Heart left ventricle (tissue), 16 donors: ENCODE results near the gene KLHL22. TPM values are rescaled to one million over a fixed set of nuclear protein-coding genes. Genes with fewer than 3 reads are reported as not detected.
A peak's percentile ranks its signal among the peaks of the same experiment; 100 is the strongest.

ENCODE experiments used
- ATAC-seq, 4 donors: fragments of 200-7000 bp; cut with Tn5 transposase; one replicate each; pipeline ENCODE4 v1.9.1; 2020 to 2022; ENCODE audit warnings: moderate library complexity in 4 of 4, mild to moderate bottlenecking in 3 of 4, moderate number of reproducible peaks in 1 of 4
- DNase-seq, 5 donors: peaks; one replicate each; pipeline ENCODE4 v3.0.0-alpha.2; 2020
- H3K27ac ChIP-seq, 12 donors: fragments of 200-600 bp; sonication (generic) in 4 of 12; one replicate each; pipeline versions ENCODE4 v1.5.0 to v1.8.0; 2016 to 2022; ENCODE audit warnings: mild to moderate bottlenecking in 2 of 12
- H3K27me3 ChIP-seq, 9 donors: fragments of 200-600 bp; sonication (generic) in 2 of 9; one replicate each; pipeline versions ENCODE4 v1.5.1 to v1.8.0; 2016 to 2022; ENCODE audit warnings: mild to moderate bottlenecking in 3 of 9
- H3K36me3 ChIP-seq, 9 donors: fragments of 200-600 bp; sonication (generic) in 2 of 9; one replicate each; pipeline versions ENCODE4 v1.5.0 to v1.8.0; 2018 to 2022; ENCODE audit warnings: mild to moderate bottlenecking in 2 of 9
- H3K4me1 ChIP-seq, 12 donors: fragments of 200-600 bp; sonication (generic) in 4 of 12; one replicate each; pipeline versions ENCODE4 v1.5.0 to v1.8.0; 2016 to 2022; ENCODE audit warnings: mild to moderate bottlenecking in 3 of 12
- H3K4me3 ChIP-seq, 12 donors: fragments of 200-600 bp; sonication (generic) in 4 of 12; one replicate each; pipeline versions ENCODE4 v1.5.0 to v1.8.0; 2017 to 2022; ENCODE audit warnings: mild to moderate bottlenecking in 9 of 12, moderate library complexity in 4 of 12
- H3K9me3 ChIP-seq, 12 donors: fragments of 200-600 bp; sonication (generic) in 4 of 12; one replicate each; pipeline versions ENCODE4 v1.5.0 to v1.8.0; 2016 to 2022; ENCODE audit warnings: mild to moderate bottlenecking in 1 of 12
- POLR2A ChIP-seq, 2 donors: fragments of 450-650 bp; IDR thresholded peaks; one replicate each; pipeline ENCODE4 v1.6.1; 2017; ENCODE audit warnings: antibody characterized with exemption in 2 of 2, mild to moderate bottlenecking in 2 of 2, moderate library complexity in 2 of 2
- WGBS, 4 donors: extraction: QIAGEN DNeasy Blood & Tissue Kit in 2 of 4; methylation state at CpG; one replicate each; pipeline versions ENCODE4 v1.1.5 to v1.1.7; 2013 to 2018; 5-methylcytosine and 5-hydroxymethylcytosine counted together
- intact Hi-C, 10 donors: fragments of 100-400 bp; cut with DNase I; formaldehyde crosslinking; loops; one replicate each; pipeline versions ENCODE4 v1.11.1 to v1.14.2; 2022
- polyA plus RNA-seq, 2 donors: library from polyadenylated mRNA; stranded (reverse); fragments of 200-250 nt; gene quantifications; one replicate each; pipeline ENCODE4 v1.2.3, GENCODE V29; 2013
- total RNA-seq, 9 donors: library from RNA; depleted of rRNA in 2 of 9; stranded (reverse); fragments of >200 nt in 2 of 9; fragmentation: NEBNext Ultra II Directional in 3 of 9; extraction: Animal tissue kit (Norgen Biotek cat#: 25700) in 3 of 9; gene quantifications; one replicate each; pipeline versions ENCODE4 v1.1.0 to v1.2.4, GENCODE V29; 2016 to 2023
- TF ChIP-seq, protein P1 (sequence below), 12 donors: fragments of 200-600 bp; sonication (generic) in 4 of 12; IDR thresholded peaks; one replicate each; pipeline versions ENCODE4 v1.5.0 to v1.8.0; 2018 to 2022; ENCODE audit warnings: antibody characterized with exemption in 12 of 12, mild to moderate bottlenecking in 5 of 12
- donor health status: ischemic (EF 13 %, LVEDD 7.1; RV severe dilation, severe dysfunction).
- donor health status: healthy with polysubstance abuse.
- donor health status: DM: no; HTN: yes; CAD: no.
- donor health status: DM: no; HTN: no; CAD: no.
- donor health status: ischemic (EF 25% LVEDD 6.9; RV normal size, moderate dysfunction).
- donor health status: ischemic (EF 25% LVEDD 5.7; RV mildly dilated, moderate dysfunction).
- donor health status: healthy.
- donor health status: DM: yes; HTN: yes; CAD: no.
- donor health status: ischemic (EF 35%, LVEDD 5.7; RV mildly dilated, moderate dysfunction).
- donor health status: nonischemic (EF 11% LVEDD 7.7; RV severe dilation, severe dysfunction).
- donor health status: DM: yes; HTN: yes; CAD: no.
- donor health status: PGD.
- donor health status: ischemic (EF 29% LVEDD 5.4; RV normal size, mild dysfunction).
- donor health status: nonischemic (EF 23%, LVEDD 6.1; RV moderate dilation, normal function).

KLHL22 gene
- total and polyA plus RNA-seq, 11 donors = 10.2 to 23.6 (median 16.8) TPM

GRCh38 chr22:20456722-20457076 is 38.9 kb downstream of the KLHL22 start:
- Histone ChIP-seq H3K27me3 (no peaks in the 10 kb centered on the region), H3K27ac (no peak overlapping the region), H3K4me3 (no peak overlapping the region), H3K4me1 (peaks cover 0 to 18% (median 0%) of the 10 kb centered on the region in 12 donors), H3K9me3 (no peaks in the 10 kb centered on the region), H3K36me3 (peaks cover 0 to 47% (median 30%) of the 10 kb centered on the region in 9 donors)
- no peak for TF ChIP-seq POLR2A (IDR thresholded peaks at IDR 0.05)
- TF ChIP-seq, protein P1, sequence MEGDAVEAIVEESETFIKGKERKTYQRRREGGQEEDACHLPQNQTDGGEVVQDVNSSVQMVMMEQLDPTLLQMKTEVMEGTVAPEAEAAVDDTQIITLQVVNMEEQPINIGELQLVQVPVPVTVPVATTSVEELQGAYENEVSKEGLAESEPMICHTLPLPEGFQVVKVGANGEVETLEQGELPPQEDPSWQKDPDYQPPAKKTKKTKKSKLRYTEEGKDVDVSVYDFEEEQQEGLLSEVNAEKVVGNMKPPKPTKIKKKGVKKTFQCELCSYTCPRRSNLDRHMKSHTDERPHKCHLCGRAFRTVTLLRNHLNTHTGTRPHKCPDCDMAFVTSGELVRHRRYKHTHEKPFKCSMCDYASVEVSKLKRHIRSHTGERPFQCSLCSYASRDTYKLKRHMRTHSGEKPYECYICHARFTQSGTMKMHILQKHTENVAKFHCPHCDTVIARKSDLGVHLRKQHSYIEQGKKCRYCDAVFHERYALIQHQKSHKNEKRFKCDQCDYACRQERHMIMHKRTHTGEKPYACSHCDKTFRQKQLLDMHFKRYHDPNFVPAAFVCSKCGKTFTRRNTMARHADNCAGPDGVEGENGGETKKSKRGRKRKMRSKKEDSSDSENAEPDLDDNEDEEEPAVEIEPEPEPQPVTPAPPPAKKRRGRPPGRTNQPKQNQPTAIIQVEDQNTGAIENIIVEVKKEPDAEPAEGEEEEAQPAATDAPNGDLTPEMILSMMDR (IDR thresholded peaks at IDR 0.05) = no peak
- ATAC-seq (peak in 1 of 4 donors; percentile 10), DNase-seq (peak in 1 of 5 donors; percentile 21)
- 94 to 97% (median 97%) methylated on average over 3 of the region's 3 CpGs for WGBS, 4 donors
- intact Hi-C loops = loop anchor here (1.0 to 2.0 kb wide), 2 partner anchors 38 kb away; no protein-coding TSS in a partner anchor

DNA sequence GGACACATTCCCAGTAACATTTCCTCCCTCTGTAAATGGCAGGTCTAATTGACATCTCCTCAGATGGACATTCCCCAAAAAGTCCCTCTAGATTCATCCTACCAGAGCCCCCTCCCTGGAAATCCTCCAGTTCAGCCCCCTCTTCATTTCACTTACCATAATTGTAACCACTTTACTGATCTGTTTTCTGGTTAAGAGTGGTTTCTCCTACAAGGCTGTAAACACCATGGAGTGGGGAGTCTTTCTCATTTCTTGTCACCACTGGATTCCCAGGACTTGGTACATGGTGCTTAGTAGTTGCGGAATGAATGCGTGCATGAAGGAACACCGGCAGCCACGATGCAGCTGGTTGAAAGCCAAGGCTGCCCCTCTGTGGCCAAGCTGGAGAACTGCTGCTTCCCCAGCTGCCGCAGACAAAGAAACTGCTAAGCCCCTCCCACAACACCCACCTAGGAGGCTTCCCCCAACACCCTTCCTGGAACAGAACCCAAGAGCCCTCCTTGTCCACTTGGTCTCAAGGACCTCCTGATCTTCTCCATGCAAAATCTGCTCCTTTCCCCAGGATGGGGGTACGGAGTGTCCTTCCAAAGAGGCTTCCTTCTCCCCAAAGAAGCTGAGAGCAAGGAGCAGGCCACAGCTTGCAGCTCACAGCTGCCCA is 39.4 kb downstream of the KLHL22 start:
- no peaks in the 10 kb centered on the region for H3K27me3 ChIP-seq
- H3K4me1 ChIP-seq = peaks cover 0 to 18% (median 0%) of the 10 kb centered on the region in 12 donors
- no peak overlapping the region for H3K27ac ChIP-seq
- ATAC-seq (peak; percentile 69 to 92 (median 86)), DNase-seq (peak; percentile 76 to 88 (median 80))
- peaks cover 0 to 50% (median 32%) of the 10 kb centered on the region in 9 donors for H3K36me3 ChIP-seq
- no peak overlapping the region for H3K4me3 ChIP-seq
- TF ChIP-seq, protein P1 (IDR thresholded peaks at IDR 0.05) = peak; percentile 79 to 98 (median 91)
- no peak for TF ChIP-seq POLR2A (IDR thresholded peaks at IDR 0.05)
- no peaks in the 10 kb centered on the region for H3K9me3 ChIP-seq
- intact Hi-C loops = loop anchor here (1.0 to 2.0 kb wide), 2 partner anchors 37 to 38 kb away; no protein-coding TSS in a partner anchor
- WGBS, 4 donors = 14 to 28% (median 18%) methylated on average over 5 to 6 of the region's 6 CpGs

DNA sequence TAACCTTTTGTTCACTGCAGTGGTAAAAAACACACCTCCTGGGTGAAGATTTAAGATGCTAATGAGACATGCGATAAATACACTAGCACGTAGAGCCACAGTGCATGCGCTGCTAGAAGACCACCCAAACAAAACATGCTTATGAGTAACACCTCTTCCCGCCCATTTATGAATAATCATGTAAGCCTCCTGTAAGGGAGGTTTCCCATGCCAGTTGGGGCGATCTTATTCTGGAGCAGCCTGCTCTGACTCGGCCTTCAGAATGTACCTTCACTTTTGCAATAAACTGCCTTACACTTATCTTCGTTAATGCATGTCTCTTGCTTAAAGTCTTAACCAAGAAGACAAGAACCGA is 39.9 kb downstream of the KLHL22 start:
- Histone ChIP-seq H3K36me3 (peaks cover 0 to 49% (median 32%) of the 10 kb centered on the region in 9 donors), H3K4me3 (no peak overlapping the region), H3K27me3 (no peaks in the 10 kb centered on the region), H3K27ac (no peak overlapping the region), H3K4me1 (peaks cover 0 to 18% (median 0%) of the 10 kb centered on the region in 12 donors), H3K9me3 (no peaks in the 10 kb centered on the region)
- intact Hi-C loops = loop anchor here (1.0 to 2.0 kb wide), 2 partner anchors 37 kb away; no protein-coding TSS in a partner anchor
- DNase-seq (no peak), ATAC-seq (no peak)
- WGBS, 4 donors = 89 to 93% (median 90%) methylated on average over 8 of the region's 8 CpGs
- TF ChIP-seq, protein P1 (IDR thresholded peaks at IDR 0.05) = no peak
- no peak for TF ChIP-seq POLR2A (IDR thresholded peaks at IDR 0.05)

DNA sequence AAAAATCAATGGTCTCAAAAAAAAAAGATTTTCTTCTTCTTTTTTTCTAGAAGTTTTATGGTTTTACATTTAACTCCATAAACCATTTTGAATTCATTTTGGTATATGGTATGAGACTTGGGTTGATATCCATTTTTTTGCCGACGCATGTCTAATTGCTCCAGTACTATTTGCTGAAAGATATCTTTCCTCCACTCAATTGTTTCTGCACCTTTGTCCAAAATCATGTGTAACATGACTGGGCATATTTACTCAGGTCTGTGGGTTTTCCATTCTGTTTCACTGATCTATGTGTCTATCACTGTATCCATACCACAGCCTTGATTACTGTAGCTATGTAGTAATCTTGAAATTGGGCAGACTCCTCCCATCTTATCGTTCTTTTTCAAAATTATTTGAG is 42.4 kb downstream of the KLHL22 start:
- Histone ChIP-seq H3K9me3 (no peaks in the 10 kb centered on the region), H3K27me3 (no peaks in the 10 kb centered on the region), H3K4me1 (peaks cover 0 to 18% (median 0%) of the 10 kb centered on the region in 12 donors), H3K27ac (no peak overlapping the region), H3K36me3 (peaks cover 0 to 48% (median 34%) of the 10 kb centered on the region in 9 donors), H3K4me3 (no peak overlapping the region)
- intact Hi-C loops = no loop called here
- no peak for ATAC-seq
- 95 to 99% (median 98%) methylated on average over 3 of the region's 3 CpGs for WGBS, 4 donors
- TF ChIP-seq, protein P1 (IDR thresholded peaks at IDR 0.05) = no peak
- no peak for TF ChIP-seq POLR2A (IDR thresholded peaks at IDR 0.05)
- DNase-seq = no peak
